CD4-positive, alpha-beta T cell treated with Interleukin-15 for 1 hour (primary cell): Measurements from ENCODE around the gene GNAL.
"Not testable (repeated sequence)": the region's sequence is repeated elsewhere in the genome, so short reads cannot be mapped to it uniquely, and the experiment has no call there.

ENCODE experiments used
- DNase-seq: peaks from one replicate; pipeline ENCODE4 v3.0.0-alpha.2; 2020

GNAL gene

GRCh38 chr18:11818486-11819203, 129.6 kb downstream of the GNAL start:
- no peak for DNase-seq

- no peak for DNase-seq
Measured at GRCh38 chr18:11819938-11820337, 130.9 kb downstream of the GNAL start.

GRCh38 chr18:11820697-11821096, 131.6 kb downstream of the GNAL start:
- no peak for DNase-seq

GRCh38 chr18:11821208-11821607, 132.1 kb downstream of the GNAL start:
- no peak for DNase-seq

- no peak for DNase-seq
Measured at GRCh38 chr18:11821643-11822237, 132.7 kb downstream of the GNAL start.

- DNase-seq, result no peak
Measured at GRCh38 chr18:11823545-11823944, 134.5 kb downstream of the GNAL start.

- no peak for DNase-seq
Measured at GRCh38 chr18:11826836-11827235, 137.8 kb downstream of the GNAL start.

- DNase-seq, result no peak
Measured at GRCh38 chr18:11828786-11829432, 139.8 kb downstream of the GNAL start.

GRCh38 chr18:11830585-11830984, 141.5 kb downstream of the GNAL start:
- DNase-seq, result no peak

- DNase-seq, result no peak
Measured at GRCh38 chr18:11831921-11832320, 142.9 kb downstream of the GNAL start.

GRCh38 chr18:11834772-11835171, 145.7 kb downstream of the GNAL start:
- no peak for DNase-seq

GRCh38 chr18:11839556-11839955, 150.5 kb downstream of the GNAL start:
- no peak for DNase-seq

- DNase-seq, result no peak
Measured at GRCh38 chr18:11840493-11840892, 151.4 kb downstream of the GNAL start.

- no peak for DNase-seq
Measured at GRCh38 chr18:11842562-11842961, 153.5 kb downstream of the GNAL start.

GRCh38 chr18:11844436-11844835, 155.4 kb downstream of the GNAL start:
- no peak for DNase-seq

GRCh38 chr18:11845654-11846053, 156.6 kb downstream of the GNAL start:
- no peak for DNase-seq

- no peak for DNase-seq
Measured at GRCh38 chr18:11847811-11848210, 158.7 kb downstream of the GNAL start.

- no peak for DNase-seq
Measured at GRCh38 chr18:11849279-11849678, 160.2 kb downstream of the GNAL start.

GRCh38 chr18:11849841-11850634, 161.0 kb downstream of the GNAL start:
- DNase-seq, result peak; percentile 79

GRCh38 chr18:11850821-11851145, 161.7 kb downstream of the GNAL start:
- DNase-seq, result no peak

- peak; percentile 97 for DNase-seq
Measured at GRCh38 chr18:11851146-11851805, 162.2 kb downstream of the GNAL start, which contains the start of gene CHMP1B. Gene CHMP1B (plus strand): TSS chr18:11851413. CDS start chr18:11851512, 99 bp downstream.

GRCh38 chr18:11851806-11852337, 162.8 kb downstream of the GNAL start:
- DNase-seq, result peak; percentile 60

- DNase-seq, result not testable (repeated sequence)
Measured at GRCh38 chr18:11854554-11854953, 165.5 kb downstream of the GNAL start.
